HepG2 (cell line): Measurements from ENCODE around the gene PLSCR3. TPM values are rescaled to one million over a fixed set of nuclear protein-coding genes. Genes with fewer than 3 reads are reported as not detected.

Source experiments
- ATAC-seq: fragments of 200-7000 bp; cut with Tn5 transposase; 3 replicates; pipeline ENCODE4 v1.9.1; 2020; ENCODE audit warnings: mild to moderate bottlenecking, moderate library complexity
- BruUV-seq: library from RNA; stranded (reverse); fragments of 400-500 nt; replicated peaks from 2 replicates; lab custom pipeline; 2021; lab: Mats Ljungman, UMichigan
- CTCF ChIA-PET: fragments of 300-600 bp; formaldehyde crosslinking; extraction: SDS; loops from one replicate; lab custom pipeline; 2021; ENCODE audit warnings: low total read pairs, inconsistent platforms, low intra/inter-chr PET ratio; lab: Yijun Ruan, JAX
- POLR2A ChIA-PET: fragments of 350-600 bp; sonication (Branson Sonifier 250); formaldehyde crosslinking; loops from one replicate; lab custom pipeline; 2020; ENCODE audit warnings: antibody characterized with exemption, inconsistent platforms; lab: Yijun Ruan, JAX
- DNase-seq: peaks from one replicate; pipeline ENCODE4 v3.0.0-alpha.2; 2015; ENCODE audit warnings: low spot score
- FAIRE-seq: peaks from 3 replicates; lab custom pipeline; 2011; peaks lifted over from hg19 to GRCh38; lab: Jason Lieb, UNC
- H2AFZ ChIP-seq: one replicate; pipeline ENCODE4 v1.6.1; 2011; ENCODE audit warnings: low read length, inconsistent platforms
- H3K27ac ChIP-seq: fragments of 300-600 bp; 3 replicates; pipeline ENCODE4 v1.8.0; 2011; ENCODE audit warnings: mixed run types, mild to moderate bottlenecking, mixed read lengths, low read length, inconsistent platforms; ENCODE audit not compliant: insufficient read depth; ENCODE audit errors: extremely low read length
- H3K27me3 ChIP-seq, 2 experiments: fragments of 200-600 bp in 1 of 2; 2 replicates in 1 of 2; 3 replicates in 1 of 2; pipeline versions ENCODE4 v1.6.0 to v1.8.0; 2011; ENCODE audit warnings: low read length in 2 of 2, mild to moderate bottlenecking in 2 of 2, moderate library complexity in 2 of 2, inconsistent platforms in 1 of 2; ENCODE audit not compliant: insufficient read depth in 2 of 2, control insufficient read depth in 1 of 2
- H3K36me3 ChIP-seq, 2 experiments: fragments of 200-600 bp in 1 of 2; replicated peaks in 1 of 2; 2 replicates in 1 of 2; 3 replicates in 1 of 2; pipeline versions ENCODE4 v1.5.1 to v1.8.0; 2011; ENCODE audit warnings: low read length in 2 of 2, inconsistent platforms in 1 of 2; ENCODE audit not compliant: insufficient read depth in 2 of 2, control insufficient read depth in 1 of 2
- H3K4me1 ChIP-seq: 2 replicates; pipeline ENCODE4 v1.5.1; 2012; ENCODE audit warnings: low read length, inconsistent platforms; ENCODE audit not compliant: insufficient read depth
- H3K4me2 ChIP-seq: 2 replicates; pipeline ENCODE4 v1.6.0; 2011; ENCODE audit warnings: low read depth, low read length, inconsistent platforms
- H3K4me3 ChIP-seq, 3 experiments: fragments of 200-600 bp in 1 of 3; sonication (generic), shearing (Covaris generic) in 1 of 3; replicated peaks in 1 of 3; 2 replicates each; pipeline ENCODE4 v1.5.1; 2011 to 2016; ENCODE audit warnings: low read length in 3 of 3, inconsistent platforms in 2 of 3, low read depth in 2 of 3, mild to moderate bottlenecking in 2 of 3, control low read depth in 1 of 3, mixed read lengths in 1 of 3; ENCODE audit not compliant: insufficient read depth in 1 of 3
- H3K79me2 ChIP-seq: one replicate; pipeline ENCODE4 v1.6.1; 2011; ENCODE audit warnings: low read length, inconsistent platforms; ENCODE audit not compliant: insufficient read depth
- H3K9ac ChIP-seq: 2 replicates; pipeline ENCODE4 v1.6.0; 2011; ENCODE audit warnings: mild to moderate bottlenecking, low read depth, low read length, inconsistent platforms; ENCODE audit not compliant: insufficient read depth
- H3K9me3 ChIP-seq: 2 replicates; pipeline ENCODE4 v1.5.1; 2012; ENCODE audit warnings: mild to moderate bottlenecking, low read length
- H4K20me1 ChIP-seq: 2 replicates; pipeline ENCODE4 v1.6.0; 2011; ENCODE audit warnings: inconsistent platforms, mild to moderate bottlenecking, low read length, moderate library complexity; ENCODE audit not compliant: insufficient read depth
- CHCHD3 ChIP-seq: sonication (generic); formaldehyde crosslinking; IDR thresholded peaks from 2 replicates; pipeline ENCODE4 v1.8.0; 2022; ENCODE audit warnings: mild to moderate bottlenecking, missing genetic modification reagents, moderate library complexity
- DPF2 ChIP-seq: sonication (generic); formaldehyde crosslinking; IDR thresholded peaks from 2 replicates; pipeline ENCODE4 v1.4.0; 2020; ENCODE audit warnings: mild to moderate bottlenecking, low read depth, missing genetic modification reagents, borderline replicate concordance
- FOXO1 ChIP-seq: sonication (generic); formaldehyde crosslinking; IDR thresholded peaks from 2 replicates; pipeline ENCODE4 v1.4.0; 2020; ENCODE audit warnings: missing genetic modification reagents
- KMT2B ChIP-seq: IDR thresholded peaks from 2 replicates; pipeline ENCODE4 v1.6.1; 2016; ENCODE audit warnings: missing genetic modification reagents, missing compliant biosample characterization
- MAZ ChIP-seq, 2 experiments: sonication (generic) in 1 of 2; formaldehyde crosslinking in 1 of 2; IDR thresholded peaks; 2 replicates each; pipeline versions ENCODE4 v1.5.0 to v1.6.1; 2012 to 2020; ENCODE audit warnings: low read depth in 2 of 2, mild to moderate bottlenecking in 2 of 2, borderline replicate concordance in 1 of 2, improper control_type of control experiment in 1 of 2, low read length in 1 of 2, missing genetic modification reagents in 1 of 2, moderate library complexity in 1 of 2
- NR2C2 ChIP-seq: sonication (generic); formaldehyde crosslinking; IDR thresholded peaks from 2 replicates; pipeline ENCODE4 v1.4.0; 2020; ENCODE audit warnings: missing genetic modification reagents, mild to moderate bottlenecking, moderate library complexity, borderline replicate concordance
- PHF20 ChIP-seq: sonication (generic); formaldehyde crosslinking; IDR thresholded peaks from 2 replicates; pipeline ENCODE4 v1.5.0; 2020; ENCODE audit warnings: mild to moderate bottlenecking, missing genetic modification reagents
- PRMT3 ChIP-seq: sonication (generic); formaldehyde crosslinking; IDR thresholded peaks from 2 replicates; pipeline ENCODE4 v1.8.1; 2022; ENCODE audit warnings: low read depth, mild to moderate bottlenecking, moderate library complexity, missing genetic modification reagents, borderline replicate concordance
- TOE1 ChIP-seq: sonication (generic); formaldehyde crosslinking; IDR thresholded peaks from 2 replicates; pipeline ENCODE4 v1.4.0; 2020; ENCODE audit warnings: mild to moderate bottlenecking, missing genetic modification reagents
- TP53 ChIP-seq: sonication (generic); formaldehyde crosslinking; conservative IDR thresholded peaks from 2 replicates; pipeline ENCODE4 v1.4.0; 2020; ENCODE audit warnings: missing genetic modification reagents
- ZMAT3 ChIP-seq: sonication (generic); formaldehyde crosslinking; conservative IDR thresholded peaks from 2 replicates; pipeline ENCODE4 v1.7.0; 2021; ENCODE audit warnings: missing genetic modification reagents
- ZNF441 ChIP-seq: sonication (generic); formaldehyde crosslinking; IDR thresholded peaks from 2 replicates; pipeline ENCODE4 v1.7.0; 2021; ENCODE audit warnings: missing genetic modification reagents, borderline replicate concordance
- ZNF510 ChIP-seq: sonication (generic); formaldehyde crosslinking; IDR thresholded peaks from 2 replicates; pipeline ENCODE4 v1.4.0; 2020; ENCODE audit warnings: low read depth, mild to moderate bottlenecking, missing genetic modification reagents
- ZNF547 ChIP-seq: sonication (generic); formaldehyde crosslinking; IDR thresholded peaks from 2 replicates; pipeline ENCODE4 v1.5.1; 2020; ENCODE audit warnings: mild to moderate bottlenecking, missing genetic modification reagents
- ZNF740 ChIP-seq: sonication (generic); formaldehyde crosslinking; IDR thresholded peaks from 2 replicates; pipeline ENCODE4 v1.4.0; 2020; ENCODE audit warnings: missing genetic modification reagents
- ZNF772 ChIP-seq: sonication (generic); formaldehyde crosslinking; IDR thresholded peaks from 2 replicates; pipeline ENCODE4 v1.5.0; 2020; ENCODE audit warnings: mild to moderate bottlenecking, missing genetic modification reagents
- ZSCAN31 ChIP-seq: sonication (generic); formaldehyde crosslinking; IDR thresholded peaks from 2 replicates; pipeline ENCODE4 v1.5.0; 2020; ENCODE audit warnings: low read depth, mild to moderate bottlenecking, missing genetic modification reagents
- WGBS: methylation state at CpG from one replicate; pipeline ENCODE4 v1.1.6; 2017; ENCODE audit warnings: low lambda C conversion rate; 5-methylcytosine and 5-hydroxymethylcytosine counted together
- in situ Hi-C: cut with HindIII; loops from 2 replicates; pipeline ENCODE4 v1.10.0; 2017; ENCODE audit warnings: low pct_unique_long_range_greater_than_20kb; ENCODE audit not compliant: extremely low pct_ligation_motif_present
- intact Hi-C: fragments of 100-400 bp; cut with micrococcal nuclease; formaldehyde crosslinking; loops from one replicate; pipeline ENCODE4 v1.10.0; 2022; ENCODE audit not compliant: unreplicated experiment
- polyA plus RNA-seq, 8 experiments: library from polyadenylated mRNA; depleted of rRNA in 3 of 8; stranded (reverse) in 7 of 8; unstranded in 1 of 8; fragments of >200 nt; fragmentation: Illumina TruSeq in 4 of 8; extraction: Trizol in 4 of 8; gene quantifications; 2 replicates each; pipeline versions ENCODE4 v1.2.1 to v1.2.3, GENCODE V29; 2011 to 2016; ENCODE audit warnings: low read depth in 4 of 8, missing spikeins in 1 of 8, mixed read lengths in 1 of 8; ENCODE audit not compliant: insufficient read depth in 1 of 8
- total RNA-seq, 5 experiments: library from RNA; depleted of rRNA; stranded (reverse); fragments of >200 nt; fragmentation: Illumina TruSeq; extraction: Trizol; gene quantifications; 2 replicates each; pipeline ENCODE4 v1.2.3, GENCODE V29; 2016; ENCODE audit warnings: low read depth in 1 of 5
- TF ChIP-seq, protein P1 (sequence below): IDR thresholded peaks from 2 replicates; pipeline ENCODE4 v1.6.1; 2018; ENCODE audit warnings: missing genetic modification reagents, mild to moderate bottlenecking, missing compliant biosample characterization
- TF ChIP-seq, protein P2 (sequence below): sonication (generic); formaldehyde crosslinking; IDR thresholded peaks from 2 replicates; pipeline ENCODE4 v1.5.0; 2020; ENCODE audit warnings: missing genetic modification reagents

The PLSCR3 gene
- total and polyA plus RNA-seq, 2 of the 13 experiments (the other 11 are each of a cell fraction or from before 2014, with no cell fraction given) = 5.6 to 6.2 TPM

- BruUV-seq = no TSS peak
- H3K79me2 ChIP-seq = peaks cover 4% of the 10 kb centered on the region
- peak overlapping the region; percentile 76 to 95 (median 80); a peak in 5 of 6 replicates for H3K4me3 ChIP-seq
- no peak for FAIRE-seq
- peak overlapping the region; percentile 100 for H3K4me2 ChIP-seq
- DNase-seq = peak; percentile 79
- H2AFZ ChIP-seq = no peak overlapping the region
- WGBS = no CpG with 5 or more reads among the region's 13 CpGs
- peaks cover 18% of the 10 kb centered on the region for H3K4me1 ChIP-seq
- peak; percentile 63 for ATAC-seq
- no peaks in the 10 kb centered on the region for H3K9me3 ChIP-seq
- no peaks in the 10 kb centered on the region for H4K20me1 ChIP-seq
- ChIA-PET POLR2A (interaction anchor here (0.7 to 3.3 kb wide), 50 partner anchors 9 to 439 kb away, joined by 3 to 76 read pairs (median 5); partner anchors contain the start of genes ASGR2, CD68, CHRNB1 and DVL2), CTCF (no interaction called here)
- H3K9ac ChIP-seq = peak overlapping the region; percentile 90
- intact Hi-C loops = loop anchor here (5.0 kb wide), 2 partner anchors 46 to 79 kb away; partner anchors contain the start of genes POLR2A, SLC35G6 and TMEM95
- H3K27me3 ChIP-seq = no peaks in the 10 kb centered on the region; a peak in 2 of 5 replicates
- no peaks in the 10 kb centered on the region for H3K36me3 ChIP-seq
- in situ Hi-C loops = no loop called here
- H3K27ac ChIP-seq = peak overlapping the region; percentile 99
- TF ChIP-seq TP53 (0 out of 2 replicates have a peak, but pooled peaks have one; percentile 0), ZNF772 (CRISPR knock-in tag) (no peak), ZNF441 (CRISPR knock-in tag) (0 out of 2 replicates have a peak, but pooled peaks have one; percentile 51), ZSCAN31 (CRISPR knock-in tag) (0 out of 2 replicates have a peak, but pooled peaks have one; percentile 74), KMT2B (CRISPR knock-in tag) (no peak), NR2C2 (CRISPR knock-in tag) (no peak; the same call in 1 of the 2 replicates), TOE1 (CRISPR knock-in tag) (no peak), CHCHD3 (CRISPR knock-in tag) (no peak), PRMT3 (CRISPR knock-in tag) (no peak), PHF20 (CRISPR knock-in tag) (peak; percentile 50; the same call in 1 of the 2 replicates), FOXO1 (CRISPR knock-in tag) (no peak), DPF2 (CRISPR knock-in tag) (no peak), MAZ (IDR thresholded peaks at IDR 0.05; ENCODE audit: borderline replicate concordance, low read depth, low read length) (no peak), MAZ (CRISPR knock-in tag; IDR thresholded peaks at IDR 0.05; ENCODE audit: low read depth) (0 out of 2 replicates have a peak, but pooled peaks have one; percentile 40), ZNF547 (no peak), ZNF740 (CRISPR knock-in tag) (peak; percentile 73; the same call in 1 of the 2 replicates), ZNF510 (CRISPR knock-in tag) (no peak), ZMAT3 (CRISPR knock-in tag) (peak; percentile 37; the same call in 1 of the 2 replicates)
- TF ChIP-seq, protein P1, sequence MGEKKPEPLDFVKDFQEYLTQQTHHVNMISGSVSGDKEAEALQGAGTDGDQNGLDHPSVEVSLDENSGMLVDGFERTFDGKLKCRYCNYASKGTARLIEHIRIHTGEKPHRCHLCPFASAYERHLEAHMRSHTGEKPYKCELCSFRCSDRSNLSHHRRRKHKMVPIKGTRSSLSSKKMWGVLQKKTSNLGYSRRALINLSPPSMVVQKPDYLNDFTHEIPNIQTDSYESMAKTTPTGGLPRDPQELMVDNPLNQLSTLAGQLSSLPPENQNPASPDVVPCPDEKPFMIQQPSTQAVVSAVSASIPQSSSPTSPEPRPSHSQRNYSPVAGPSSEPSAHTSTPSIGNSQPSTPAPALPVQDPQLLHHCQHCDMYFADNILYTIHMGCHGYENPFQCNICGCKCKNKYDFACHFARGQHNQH (CRISPR knock-in tag) = 0 out of 2 replicates have a peak, but pooled peaks have one; percentile 10
- TF ChIP-seq, protein P2, sequence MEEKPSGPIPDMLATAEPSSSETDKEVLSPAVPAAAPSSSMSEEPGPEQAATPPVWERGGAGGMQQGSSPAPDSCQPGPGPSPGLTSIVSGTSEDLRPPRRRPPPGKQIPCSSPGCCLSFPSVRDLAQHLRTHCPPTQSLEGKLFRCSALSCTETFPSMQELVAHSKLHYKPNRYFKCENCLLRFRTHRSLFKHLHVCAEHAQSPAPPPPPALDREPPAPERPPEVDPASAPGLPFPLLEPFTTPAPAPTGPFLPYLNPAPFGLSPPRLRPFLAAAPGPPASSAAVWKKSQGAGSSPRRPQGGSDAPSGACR (CRISPR knock-in tag) = 0 out of 2 replicates have a peak, but pooled peaks have one; percentile 70
Observed at GRCh38 chr17:7403727-7403976, 9.3 kb upstream of the PLSCR3 start.
